OCI-LY1 (cell line): ENCODE data around the gene ZNF429.

Experiments used
- H2AFZ ChIP-seq: fragments of 200-600 bp; sonication (generic), shearing (Covaris generic); 2 replicates; pipeline ENCODE4 v1.6.0; 2014; ENCODE audit warnings: antibody characterized with exemption, mild to moderate bottlenecking, low read length
- H3F3A ChIP-seq: fragments of 200-600 bp; sonication (generic), shearing (Covaris generic); 2 replicates; pipeline ENCODE4 v1.6.0; 2014; ENCODE audit warnings: mild to moderate bottlenecking, antibody characterized with exemption, low read length, moderate library complexity; ENCODE audit not compliant: insufficient read depth
- H3K27ac ChIP-seq: fragments of 200-600 bp; sonication (generic); 2 replicates; pipeline ENCODE4 v1.5.1; 2014; ENCODE audit warnings: low read length, mixed run types, mild to moderate bottlenecking, low read depth; ENCODE audit not compliant: poor library complexity, severe bottlenecking
- H3K27me3 ChIP-seq: fragments of 200-600 bp; sonication (generic); 2 replicates; pipeline ENCODE4 v1.6.0; 2014; ENCODE audit warnings: antibody characterized with exemption, mild to moderate bottlenecking, low read length, moderate library complexity; ENCODE audit not compliant: insufficient read depth
- H3K36me3 ChIP-seq: fragments of 200-600 bp; sonication (generic); 2 replicates; pipeline ENCODE4 v1.6.1; 2014; ENCODE audit warnings: mild to moderate bottlenecking, antibody characterized with exemption, low read length, moderate library complexity, mixed read lengths; ENCODE audit not compliant: insufficient read depth
- H3K4me1 ChIP-seq: fragments of 200-600 bp; sonication (generic); 2 replicates; pipeline ENCODE4 v1.5.1; 2014; ENCODE audit warnings: mild to moderate bottlenecking, low read length, moderate library complexity; ENCODE audit not compliant: insufficient read depth, severe bottlenecking
- H3K4me2 ChIP-seq: fragments of 200-600 bp; sonication (generic), shearing (Covaris generic); 2 replicates; pipeline ENCODE4 v1.6.1; 2014; ENCODE audit warnings: low read length
- H3K4me3 ChIP-seq: fragments of 200-600 bp; sonication (generic); 2 replicates; pipeline ENCODE4 v1.5.1; 2014; ENCODE audit warnings: low read length, low read depth, mild to moderate bottlenecking, mixed read lengths; ENCODE audit not compliant: poor library complexity, severe bottlenecking
- H3K79me2 ChIP-seq: fragments of 200-600 bp; shearing (Covaris generic); 2 replicates; pipeline ENCODE4 v1.6.1; 2016; ENCODE audit warnings: mixed run types, low read length, mixed read lengths; ENCODE audit not compliant: insufficient read depth
- H3K9ac ChIP-seq: fragments of 200-600 bp; sonication (generic), shearing (Covaris generic); 2 replicates; pipeline ENCODE4 v1.6.1; 2014; ENCODE audit warnings: mild to moderate bottlenecking, low read length, mixed read lengths
- H3K9me2 ChIP-seq: fragments of 200-600 bp; sonication (generic), shearing (Covaris generic); 2 replicates; pipeline ENCODE4 v1.6.1; 2014; ENCODE audit warnings: low read depth, mild to moderate bottlenecking, low read length, mixed read lengths
- H3K9me3 ChIP-seq: fragments of 200-600 bp; shearing (Covaris generic); 2 replicates; pipeline ENCODE4 v1.6.1; 2014; ENCODE audit warnings: low read length, mixed read lengths
- H4K20me1 ChIP-seq: fragments of 200-600 bp; sonication (generic), shearing (Covaris generic); 2 replicates; pipeline ENCODE4 v1.6.0; 2016; ENCODE audit warnings: mild to moderate bottlenecking, low read length; ENCODE audit not compliant: insufficient read depth
- EZH2 ChIP-seq: fragments of 200-600 bp; sonication (generic), shearing (Covaris generic); IDR thresholded peaks from 2 replicates; pipeline ENCODE4 v1.8.0; 2017; ENCODE audit warnings: borderline replicate concordance, mixed run types, mild to moderate bottlenecking, antibody characterized with exemption, low read length, moderate library complexity, mixed read lengths
- TF ChIP-seq, protein P1 (sequence below): fragments of 200-600 bp; sonication (generic), shearing (Covaris generic); IDR thresholded peaks from 2 replicates; pipeline ENCODE4 v1.5.1; 2017; ENCODE audit warnings: mild to moderate bottlenecking, antibody characterized with exemption, low read length, moderate library complexity, mixed read lengths

ZNF429 gene

DNA sequence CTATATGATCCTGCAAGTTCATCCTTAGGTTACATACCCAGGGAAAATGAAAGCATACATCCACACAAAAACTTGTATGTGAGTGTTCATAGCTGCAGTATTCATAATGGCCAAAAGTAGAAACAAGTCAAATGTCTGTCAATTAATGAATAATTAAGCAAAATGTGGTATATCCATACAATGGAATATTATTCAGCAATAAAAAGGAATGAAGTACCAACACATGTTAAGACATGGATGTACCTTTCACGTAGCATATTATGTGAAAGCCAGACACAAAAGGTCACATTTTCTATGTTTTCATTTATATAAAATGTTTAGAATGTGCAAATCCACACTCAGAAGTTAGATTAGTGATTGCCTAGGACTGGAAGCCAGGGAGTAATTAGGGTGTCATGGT lies 75.4 kb downstream of the ZNF429 start:
- H3K79me2 ChIP-seq: no peaks in the 10 kb centered on the region
- no peaks in the 10 kb centered on the region for H3K9me2 ChIP-seq
- H3K4me1 ChIP-seq: no peaks in the 10 kb centered on the region
- H3K9me3 ChIP-seq: 0 out of 2 replicates have a peak, but pooled peaks cover 6% of the 10 kb centered on the region
- H3K4me2 ChIP-seq: no peak overlapping the region
- H3F3A ChIP-seq: no peaks in the 10 kb centered on the region
- no peak overlapping the region for H3K9ac ChIP-seq
- no peaks in the 10 kb centered on the region for H4K20me1 ChIP-seq
- no peaks in the 10 kb centered on the region for H3K36me3 ChIP-seq
- H3K27ac ChIP-seq: no peak overlapping the region
- H3K27me3 ChIP-seq: no peaks in the 10 kb centered on the region
- H2AFZ ChIP-seq: no peak overlapping the region
- TF ChIP-seq EZH2: no peak
- TF ChIP-seq, protein P1, sequence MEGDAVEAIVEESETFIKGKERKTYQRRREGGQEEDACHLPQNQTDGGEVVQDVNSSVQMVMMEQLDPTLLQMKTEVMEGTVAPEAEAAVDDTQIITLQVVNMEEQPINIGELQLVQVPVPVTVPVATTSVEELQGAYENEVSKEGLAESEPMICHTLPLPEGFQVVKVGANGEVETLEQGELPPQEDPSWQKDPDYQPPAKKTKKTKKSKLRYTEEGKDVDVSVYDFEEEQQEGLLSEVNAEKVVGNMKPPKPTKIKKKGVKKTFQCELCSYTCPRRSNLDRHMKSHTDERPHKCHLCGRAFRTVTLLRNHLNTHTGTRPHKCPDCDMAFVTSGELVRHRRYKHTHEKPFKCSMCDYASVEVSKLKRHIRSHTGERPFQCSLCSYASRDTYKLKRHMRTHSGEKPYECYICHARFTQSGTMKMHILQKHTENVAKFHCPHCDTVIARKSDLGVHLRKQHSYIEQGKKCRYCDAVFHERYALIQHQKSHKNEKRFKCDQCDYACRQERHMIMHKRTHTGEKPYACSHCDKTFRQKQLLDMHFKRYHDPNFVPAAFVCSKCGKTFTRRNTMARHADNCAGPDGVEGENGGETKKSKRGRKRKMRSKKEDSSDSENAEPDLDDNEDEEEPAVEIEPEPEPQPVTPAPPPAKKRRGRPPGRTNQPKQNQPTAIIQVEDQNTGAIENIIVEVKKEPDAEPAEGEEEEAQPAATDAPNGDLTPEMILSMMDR: no peak
- no peak overlapping the region for H3K4me3 ChIP-seq

DNA sequence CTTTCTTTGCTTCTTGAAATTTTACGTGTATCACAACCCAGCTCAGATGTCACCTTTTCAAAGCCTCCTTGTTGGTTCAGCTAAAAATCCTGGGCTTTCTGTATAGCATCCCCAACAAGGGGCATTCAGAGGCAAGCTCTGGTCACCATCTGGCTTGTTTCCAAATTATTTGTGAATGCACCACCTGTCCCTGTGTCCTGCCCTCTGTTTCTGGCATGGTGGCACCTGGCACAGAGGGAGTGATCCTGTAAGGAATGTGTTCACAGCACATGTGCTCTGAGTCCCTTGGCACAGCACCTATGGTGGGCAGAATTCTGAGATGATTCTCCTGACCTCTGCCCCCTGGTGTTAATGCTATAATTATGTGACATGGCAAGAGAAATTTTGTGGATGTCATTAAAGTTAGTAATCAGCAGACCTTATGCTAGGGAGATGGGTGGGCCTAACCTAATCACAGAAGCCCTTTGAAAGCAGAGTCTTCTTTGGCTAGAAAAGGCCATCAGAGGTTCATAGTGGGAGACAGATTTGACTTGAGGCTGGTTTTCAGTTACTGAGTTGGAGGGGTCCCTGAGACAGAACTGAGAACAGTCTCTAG lies 76.3 kb downstream of the ZNF429 start:
- no peak overlapping the region for H3K27ac ChIP-seq
- no peaks in the 10 kb centered on the region for H3K9me2 ChIP-seq
- H3F3A ChIP-seq: no peaks in the 10 kb centered on the region
- H3K4me1 ChIP-seq: no peaks in the 10 kb centered on the region
- no peak for TF ChIP-seq EZH2
- TF ChIP-seq, protein P1: no peak
- H4K20me1 ChIP-seq: no peaks in the 10 kb centered on the region
- H3K36me3 ChIP-seq: no peaks in the 10 kb centered on the region
- no peaks in the 10 kb centered on the region for H3K27me3 ChIP-seq
- no peak overlapping the region for H3K4me3 ChIP-seq
- H3K9me3 ChIP-seq: 0 out of 2 replicates have a peak, but pooled peaks cover 3% of the 10 kb centered on the region
- H3K79me2 ChIP-seq: no peaks in the 10 kb centered on the region
- H3K4me2 ChIP-seq: no peak overlapping the region
- H3K9ac ChIP-seq: no peak overlapping the region
- no peak overlapping the region for H2AFZ ChIP-seq

DNA sequence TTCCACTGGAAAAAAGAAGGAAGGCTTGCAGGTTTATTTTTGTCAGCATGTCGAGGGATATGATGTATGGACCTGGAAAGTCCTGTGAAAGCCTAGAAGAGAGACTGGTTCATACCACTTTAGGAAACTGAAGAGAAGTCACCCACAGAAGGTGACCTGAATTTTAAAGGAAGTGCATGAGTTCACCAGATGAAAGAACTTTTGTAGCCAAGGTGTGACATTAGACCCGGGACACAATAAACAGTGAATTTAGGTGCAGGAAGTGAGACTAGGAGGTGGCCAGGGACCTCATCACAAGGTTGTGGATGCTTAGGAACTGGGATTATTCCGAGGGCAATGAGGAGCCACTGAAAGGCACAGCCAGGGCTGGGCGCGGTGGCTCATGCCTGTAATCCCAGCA lies 79.1 kb downstream of the ZNF429 start:
- Histone ChIP-seq H2AFZ (no peak overlapping the region), H3K27ac (no peak overlapping the region)

More for the DNA sequence above, 79.1 kb downstream of the ZNF429 start:
- H3K9me3 ChIP-seq: 0 out of 2 replicates have a peak, but pooled peaks cover 3% of the 10 kb centered on the region
- H3K79me2 ChIP-seq: no peaks in the 10 kb centered on the region
- H3K9me2 ChIP-seq: no peaks in the 10 kb centered on the region
- no peak overlapping the region for H3K4me3 ChIP-seq
- no peaks in the 10 kb centered on the region for H3K4me1 ChIP-seq
- H3F3A ChIP-seq: no peaks in the 10 kb centered on the region
- H4K20me1 ChIP-seq: no peaks in the 10 kb centered on the region
- H3K9ac ChIP-seq: no peak overlapping the region
- no peaks in the 10 kb centered on the region for H3K36me3 ChIP-seq
- TF ChIP-seq EZH2: no peak
- TF ChIP-seq, protein P1: no peak
- no peaks in the 10 kb centered on the region for H3K27me3 ChIP-seq
- H3K4me2 ChIP-seq: no peak overlapping the region
